GM12878 (cell line): ENCODE results near the gene NR3C1. TPM values are rescaled to one million over a fixed set of nuclear protein-coding genes. Genes with fewer than 3 reads are reported as not detected.

Experiments used
- ATAC-seq: fragments of 200-7000 bp; cut with Tn5 transposase; 3 replicates; pipeline ENCODE4 v1.9.1; 2020; ENCODE audit warnings: mild to moderate bottlenecking, moderate library complexity
- BruUV-seq: library from RNA; stranded (reverse); fragments of 400-500 nt; replicated peaks from 2 replicates; lab custom pipeline; 2021; lab: Mats Ljungman, UMichigan
- CTCF ChIA-PET: fragments of 300-600 bp; sonication (Branson Sonifier 250); formaldehyde crosslinking; extraction: SDS; loops from one replicate; lab custom pipeline; 2021; ENCODE audit warnings: inconsistent platforms; lab: Yijun Ruan, JAX
- POLR2A ChIA-PET: fragments of 350-600 bp; formaldehyde crosslinking; extraction: SDS; loops from one replicate; lab custom pipeline; 2021; ENCODE audit warnings: inconsistent platforms; lab: Charles Lee
- RAD21 ChIA-PET: fragments of 300-600 bp; sonication (Branson Sonifier 250); formaldehyde crosslinking; loops from one replicate; lab custom pipeline; 2023; ENCODE audit warnings: antibody characterized with exemption; ENCODE audit not compliant: unreplicated experiment; lab: Charles Lee
- SMC1A ChIA-PET: fragments of 300-600 bp; sonication (Branson Sonifier 250); formaldehyde crosslinking; loops from one replicate; lab custom pipeline; 2023; ENCODE audit not compliant: unreplicated experiment, uncharacterized antibody; lab: Charles Lee
- DNase-seq: peaks from one replicate; pipeline ENCODE4 v3.0.0-alpha.2; 2011; ENCODE audit warnings: low read depth, low spot score
- FAIRE-seq: peaks from 3 replicates; lab custom pipeline; 2011; peaks lifted over from hg19 to GRCh38; lab: Jason Lieb, UNC
- H2AFZ ChIP-seq: 2 replicates; pipeline ENCODE4 v1.6.0; 2011; ENCODE audit warnings: low read depth, low read length, control low read depth; ENCODE audit not compliant: control insufficient read depth
- H3K27ac ChIP-seq: 2 replicates; pipeline ENCODE4 v1.5.1; 2011; ENCODE audit warnings: control low read depth; ENCODE audit not compliant: control insufficient read depth, insufficient read depth
- H3K27me3 ChIP-seq, 2 experiments: replicated peaks in 1 of 2; 2 replicates each; pipeline versions ENCODE4 v1.6.0 to v1.6.1; 2011; ENCODE audit warnings: low read length in 1 of 2; ENCODE audit not compliant: control insufficient read depth in 2 of 2, insufficient read depth in 2 of 2
- H3K36me3 ChIP-seq, 2 experiments: 2 replicates each; pipeline ENCODE4 v1.5.1; 2011; ENCODE audit warnings: low read length in 1 of 2; ENCODE audit not compliant: control insufficient read depth in 2 of 2, insufficient read depth in 2 of 2
- H3K4me1 ChIP-seq: 2 replicates; pipeline ENCODE4 v1.6.1; 2011; ENCODE audit warnings: mild to moderate bottlenecking, low read length, moderate library complexity, mixed read lengths; ENCODE audit not compliant: control insufficient read depth, insufficient read depth
- H3K4me2 ChIP-seq: 2 replicates; pipeline ENCODE4 v1.6.0; 2011; ENCODE audit warnings: control low read depth; ENCODE audit not compliant: control insufficient read depth, insufficient read depth
- H3K4me3 ChIP-seq: fragments of 200-600 bp; sonication (generic); 2 replicates; pipeline ENCODE4 v1.5.1; 2016
- H3K79me2 ChIP-seq: 2 replicates; pipeline ENCODE4 v1.6.0; 2011; ENCODE audit warnings: low read length; ENCODE audit not compliant: control insufficient read depth, insufficient read depth
- H3K9ac ChIP-seq: 2 replicates; pipeline ENCODE4 v1.8.0; 2011; ENCODE audit warnings: low read length, control low read depth, mixed read lengths; ENCODE audit not compliant: control insufficient read depth, insufficient read depth
- H3K9me3 ChIP-seq: replicated peaks from 3 replicates; pipeline ENCODE4 v1.5.1; 2011; ENCODE audit warnings: mild to moderate bottlenecking, low read length; ENCODE audit not compliant: control insufficient read depth, insufficient read depth
- H4K20me1 ChIP-seq: 2 replicates; pipeline ENCODE4 v1.6.0; 2011; ENCODE audit not compliant: control insufficient read depth, insufficient read depth
- CEBPB ChIP-seq, 2 experiments: fragments of 150-350 bp in 1 of 2; IDR thresholded peaks; 2 replicates each; pipeline ENCODE4 v1.6.1; 2012 to 2014; ENCODE audit warnings: low read depth in 2 of 2, low read length in 2 of 2, borderline replicate concordance in 1 of 2, inconsistent platforms in 1 of 2
- GATAD2B ChIP-seq: fragments of 450-650 bp; conservative IDR thresholded peaks from 2 replicates; pipeline ENCODE4 v1.6.1; 2017; ENCODE audit warnings: low read depth, mild to moderate bottlenecking, moderate library complexity
- HDGF ChIP-seq: fragments of 450-650 bp; IDR thresholded peaks from 2 replicates; pipeline ENCODE4 v1.6.1; 2016; ENCODE audit warnings: antibody characterized with exemption
- IRF5 ChIP-seq: fragments of 450-650 bp; IDR thresholded peaks from 2 replicates; pipeline ENCODE4 v1.6.1; 2017; ENCODE audit warnings: borderline replicate concordance
- LARP7 ChIP-seq: fragments of 450-650 bp; IDR thresholded peaks from 2 replicates; pipeline ENCODE4 v1.6.1; 2017; ENCODE audit warnings: mild to moderate bottlenecking
- MLLT1 ChIP-seq: fragments of 450-650 bp; IDR thresholded peaks from 2 replicates; pipeline ENCODE4 v1.6.1; 2016; ENCODE audit warnings: mild to moderate bottlenecking
- NFIC ChIP-seq: IDR thresholded peaks from 2 replicates; pipeline ENCODE4 v1.6.1; 2012; ENCODE audit warnings: low read depth, mild to moderate bottlenecking, inconsistent platforms, low read length, moderate library complexity
- PAX5 ChIP-seq: IDR thresholded peaks from 2 replicates; pipeline ENCODE4 v1.6.1; 2011; ENCODE audit warnings: low read depth, low read length, borderline replicate concordance
- PBX3 ChIP-seq: IDR thresholded peaks from 2 replicates; pipeline ENCODE4 v1.6.1; 2011; ENCODE audit warnings: mild to moderate bottlenecking, low read depth, low read length, moderate library complexity; ENCODE audit not compliant: insufficient replicate concordance
- POLR2A ChIP-seq: IDR thresholded peaks from 2 replicates; pipeline ENCODE4 v1.6.1; 2011; ENCODE audit warnings: low read depth, mild to moderate bottlenecking, low read length
- POLR2AphosphoS2 ChIP-seq: IDR thresholded peaks from 2 replicates; pipeline ENCODE4 v1.6.1; 2011; ENCODE audit warnings: low read depth, mild to moderate bottlenecking, low read length, improper control_type of control experiment, moderate library complexity
- POLR2AphosphoS5 ChIP-seq: IDR thresholded peaks from 2 replicates; pipeline ENCODE4 v1.6.1; 2011; ENCODE audit warnings: mild to moderate bottlenecking, low read length, inconsistent platforms
- POU2F2 ChIP-seq: IDR thresholded peaks from 3 replicates; pipeline ENCODE4 v1.6.1; 2011; ENCODE audit warnings: low read depth, mild to moderate bottlenecking, low read length, borderline replicate concordance
- TARDBP ChIP-seq: IDR thresholded peaks from 2 replicates; pipeline ENCODE4 v1.6.1; 2016; ENCODE audit warnings: borderline replicate concordance
- TCF7 ChIP-seq: IDR thresholded peaks from 2 replicates; pipeline ENCODE4 v1.6.1; 2014; ENCODE audit warnings: antibody characterized with exemption, borderline replicate concordance
- USF2 ChIP-seq: IDR thresholded peaks from 2 replicates; pipeline ENCODE4 v1.6.1; 2011; ENCODE audit warnings: low read depth, low read length, improper control_type of control experiment, borderline replicate concordance
- ZNF207 ChIP-seq: fragments of 450-650 bp; IDR thresholded peaks from 2 replicates; pipeline ENCODE4 v1.6.1; 2014; ENCODE audit warnings: antibody characterized with exemption, mild to moderate bottlenecking, borderline replicate concordance
- ZZZ3 ChIP-seq: IDR thresholded peaks from 2 replicates; pipeline ENCODE4 v1.6.1; 2011; ENCODE audit warnings: low read depth; ENCODE audit not compliant: control insufficient read depth, insufficient read length
- WGBS: methylation state at CpG from one replicate; pipeline ENCODE4 v1.1.6; 2016; ENCODE audit warnings: low lambda C conversion rate; ENCODE audit not compliant: insufficient replicate concordance, insufficient coverage; ENCODE audit errors: missing lambda C conversion rate; 5-methylcytosine and 5-hydroxymethylcytosine counted together
- in situ Hi-C: fragments of 300-500 bp; cut with MboI; formaldehyde crosslinking; loops from 9 replicates; pipeline ENCODE4 v1.14.3; 2018; ENCODE audit warnings: mixed read lengths
- intact Hi-C: fragments of 100-400 bp; cut with micrococcal nuclease; formaldehyde crosslinking; loops from one replicate; pipeline ENCODE4 v1.14.2; 2022; ENCODE audit not compliant: unreplicated experiment
- polyA plus RNA-seq, 11 experiments: library from polyadenylated mRNA; depleted of rRNA in 4 of 11; unstranded in 6 of 11; stranded (reverse) in 5 of 11; fragments of >200 nt; fragmentation: Nextera tagmentation in 4 of 11; fragmentation: Illumina TruSeq in 1 of 11; extraction: Ambion mirVana in 4 of 11; extraction: Trizol in 1 of 11; gene quantifications; 1 replicate in 1 of 11; 2 replicates in 10 of 11; pipeline versions ENCODE4 v1.2.1 to v1.2.3, GENCODE V29; 2011 to 2016; ENCODE audit warnings: inconsistent platforms in 2 of 11, missing spikeins in 2 of 11, low read depth in 1 of 11
- total RNA-seq, 4 experiments: library from RNA; depleted of rRNA in 3 of 4; stranded (reverse); fragments of >200 nt in 3 of 4; fragmentation: Illumina TruSeq in 1 of 4; extraction: Trizol in 1 of 4; gene quantifications; 2 replicates each; pipeline versions ENCODE4 v1.2.1 to v1.2.3, GENCODE V29; 2013 to 2021

NR3C1 gene
- total and polyA plus RNA-seq, 10 of the 15 experiments (the other 5 are each of a cell fraction or from before 2014, with no cell fraction given): 49.7 to 141 (median 109) TPM

- H3K9ac ChIP-seq: peak overlapping the region; percentile 92
- ATAC-seq: peak; percentile 2; the same call in 1 of the 3 replicates
- in situ Hi-C loops (no loop called here), intact Hi-C loops (loop anchor here (2.0 kb wide), 1 partner anchor 44 kb away; no protein-coding TSS in a partner anchor)
- WGBS: 1% methylated on average over 8 of the region's 8 CpGs
- POLR2A ChIA-PET: interaction anchor here (0.9 to 1.9 kb wide), 8 partner anchors 15 to 379 kb away, joined by 3 to 7 read pairs (median 4); no protein-coding TSS in a partner anchor
- SMC1A ChIA-PET: interaction anchor here (0.7 to 9.1 kb wide), 11 partner anchors 9 to 395 kb away, joined by 3 to 70 read pairs (median 6); no protein-coding TSS in a partner anchor
- H3K36me3 ChIP-seq: peaks cover 0 to 16% of the 10 kb centered on the region in 2 experiments; a peak in 3 of 4 replicates
- BruUV-seq: no TSS peak
- H3K79me2 ChIP-seq: peaks cover 99% of the 10 kb centered on the region
- peak overlapping the region; percentile 93 for H3K27ac ChIP-seq
- peak overlapping the region; percentile 84 for H3K4me2 ChIP-seq
- no peaks in the 10 kb centered on the region for H3K4me1 ChIP-seq
- RAD21 ChIA-PET: interaction anchor here (0.5 to 10.9 kb wide), 18 partner anchors 9 to 396 kb away, joined by 3 to 121 read pairs (median 4); no protein-coding TSS in a partner anchor
- no peaks in the 10 kb centered on the region; the same call in 1 of the 2 replicates for H4K20me1 ChIP-seq
- DNase-seq: no peak
- no peak overlapping the region for H2AFZ ChIP-seq
- H3K27me3 ChIP-seq: no peaks in the 10 kb centered on the region
- peak; percentile 18 for FAIRE-seq
- H3K9me3 ChIP-seq: no peaks in the 10 kb centered on the region; the same call in 1 of the 3 replicates
- H3K4me3 ChIP-seq: peak overlapping the region; percentile 83
- CTCF ChIA-PET: interaction anchor here (0.5 to 1.8 kb wide), 5 partner anchors 36 to 426 kb away, joined by 3 to 4 read pairs (median 3); no protein-coding TSS in a partner anchor
- TF ChIP-seq PAX5 (no peak), PBX3 (no peak), ZZZ3 (no peak), CEBPB (IDR thresholded peaks at IDR 0.05; ENCODE audit: borderline replicate concordance in 1 of 2, low read depth in 2 of 2, low read length in 2 of 2) (no peak), IRF5 (no peak), ZNF207 (no peak), LARP7 (peak; percentile 83; the same call in 1 of the 2 replicates), HDGF (no peak), TARDBP (no peak), USF2 (no peak), POLR2A (no peak), GATAD2B (no peak), TCF7 (no peak), POLR2AphosphoS5 (0 out of 2 replicates have a peak, but pooled peaks have one; percentile 47), NFIC (no peak), POLR2AphosphoS2 (no peak), POU2F2 (no peak), MLLT1 (peak; percentile 82)
These were observed 4.8 kb downstream of the NR3C1 start for GRCh38 chr5:143398451-143399237.
